WI38 (cell line): Measurements from ENCODE around the gene KCNQ4.

Experiments used
- H3K4me3 ChIP-seq: 2 replicates; pipeline ENCODE4 v1.5.1; 2011; ENCODE audit warnings: low read depth, mild to moderate bottlenecking, control low read depth, low read length
- TF ChIP-seq, protein P1 (sequence below): IDR thresholded peaks from 2 replicates; pipeline ENCODE4 v1.5.1; 2012; ENCODE audit warnings: low read depth, mild to moderate bottlenecking, control low read depth, low read length

KCNQ4 gene

DNA sequence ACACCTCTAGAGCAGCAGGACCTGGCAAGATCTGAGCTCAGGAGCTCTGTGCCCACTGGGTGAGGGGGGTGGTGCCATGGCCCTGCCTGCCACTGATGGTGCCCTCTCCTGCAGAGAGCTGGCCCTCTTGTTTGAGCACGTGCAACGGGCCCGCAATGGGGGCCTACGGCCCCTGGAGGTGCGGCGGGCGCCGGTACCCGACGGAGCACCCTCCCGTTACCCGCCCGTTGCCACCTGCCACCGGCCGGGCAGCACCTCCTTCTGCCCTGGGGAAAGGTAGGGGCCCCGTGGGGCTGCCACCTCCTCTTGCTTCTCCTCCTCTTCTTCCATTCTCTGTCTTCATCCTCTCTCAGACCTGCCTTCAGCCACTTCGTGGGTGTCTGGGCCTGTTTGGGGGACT is 40.4 kb downstream of the KCNQ4 start:
- TF ChIP-seq, protein P1, sequence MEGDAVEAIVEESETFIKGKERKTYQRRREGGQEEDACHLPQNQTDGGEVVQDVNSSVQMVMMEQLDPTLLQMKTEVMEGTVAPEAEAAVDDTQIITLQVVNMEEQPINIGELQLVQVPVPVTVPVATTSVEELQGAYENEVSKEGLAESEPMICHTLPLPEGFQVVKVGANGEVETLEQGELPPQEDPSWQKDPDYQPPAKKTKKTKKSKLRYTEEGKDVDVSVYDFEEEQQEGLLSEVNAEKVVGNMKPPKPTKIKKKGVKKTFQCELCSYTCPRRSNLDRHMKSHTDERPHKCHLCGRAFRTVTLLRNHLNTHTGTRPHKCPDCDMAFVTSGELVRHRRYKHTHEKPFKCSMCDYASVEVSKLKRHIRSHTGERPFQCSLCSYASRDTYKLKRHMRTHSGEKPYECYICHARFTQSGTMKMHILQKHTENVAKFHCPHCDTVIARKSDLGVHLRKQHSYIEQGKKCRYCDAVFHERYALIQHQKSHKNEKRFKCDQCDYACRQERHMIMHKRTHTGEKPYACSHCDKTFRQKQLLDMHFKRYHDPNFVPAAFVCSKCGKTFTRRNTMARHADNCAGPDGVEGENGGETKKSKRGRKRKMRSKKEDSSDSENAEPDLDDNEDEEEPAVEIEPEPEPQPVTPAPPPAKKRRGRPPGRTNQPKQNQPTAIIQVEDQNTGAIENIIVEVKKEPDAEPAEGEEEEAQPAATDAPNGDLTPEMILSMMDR, result no peak
- H3K4me3 ChIP-seq, result no peak overlapping the region

DNA sequence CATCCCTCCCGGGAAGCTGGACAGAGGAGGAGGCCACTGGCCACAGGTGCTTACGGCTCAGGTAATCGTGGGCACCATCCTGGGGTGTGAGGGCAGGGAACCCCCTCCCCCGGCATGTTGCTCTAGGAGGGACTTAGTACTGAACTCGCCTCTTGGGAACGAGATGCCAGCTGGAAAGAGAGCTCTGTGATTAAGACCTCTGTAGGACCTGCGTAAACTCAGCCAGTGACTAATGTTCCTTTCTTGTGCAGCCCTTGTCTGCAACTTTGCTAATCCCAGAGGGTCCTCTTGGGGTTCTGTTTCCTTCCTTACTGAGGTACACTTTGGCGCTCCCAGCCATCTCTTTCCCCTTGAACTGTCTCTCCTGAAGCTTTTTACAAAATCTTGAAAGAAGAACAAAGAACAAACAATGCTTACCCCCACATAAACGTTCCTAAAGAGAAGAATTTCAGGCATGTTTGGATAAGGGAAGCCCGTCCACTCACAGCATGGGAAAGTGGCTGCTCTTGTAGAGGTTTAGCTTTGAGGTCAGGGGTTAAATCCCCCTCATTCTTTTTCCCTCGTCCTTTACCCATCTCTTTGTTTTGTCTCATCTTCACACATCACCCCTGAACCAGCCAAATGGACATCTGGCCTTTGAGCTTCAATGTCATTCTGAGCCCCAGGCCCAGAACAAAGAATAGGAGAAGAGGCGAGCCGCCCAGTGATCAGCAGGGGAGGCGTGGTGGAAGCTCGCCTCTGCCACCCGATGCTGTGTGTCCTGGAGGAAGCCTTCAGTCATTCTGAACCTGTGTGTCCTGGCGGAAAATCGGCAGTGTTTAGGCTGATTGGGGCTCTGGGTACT is 41.2 kb downstream of the KCNQ4 start:
- H3K4me3 ChIP-seq, result no peak overlapping the region
- TF ChIP-seq, protein P1, result no peak

DNA sequence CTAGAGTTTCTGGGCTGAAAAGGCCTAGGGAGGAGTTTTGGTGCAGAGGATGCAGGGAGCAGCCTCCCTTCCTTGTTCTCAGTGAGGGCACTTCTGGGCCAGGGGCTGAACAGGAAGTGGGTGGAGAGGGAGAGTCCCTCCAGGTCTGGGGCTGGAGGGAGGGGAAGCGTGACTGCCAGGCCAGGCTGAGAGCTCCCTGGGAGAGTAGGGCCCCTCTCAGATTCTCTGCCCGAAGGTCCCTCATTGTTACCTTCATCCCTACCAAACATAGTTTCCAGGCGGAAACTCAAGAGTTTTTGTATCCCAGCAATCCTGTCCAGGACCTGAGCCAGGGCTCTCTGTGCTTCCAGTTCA is 41.8 kb downstream of the KCNQ4 start:
- TF ChIP-seq, protein P1, result no peak
- H3K4me3 ChIP-seq, result no peak overlapping the region

DNA sequence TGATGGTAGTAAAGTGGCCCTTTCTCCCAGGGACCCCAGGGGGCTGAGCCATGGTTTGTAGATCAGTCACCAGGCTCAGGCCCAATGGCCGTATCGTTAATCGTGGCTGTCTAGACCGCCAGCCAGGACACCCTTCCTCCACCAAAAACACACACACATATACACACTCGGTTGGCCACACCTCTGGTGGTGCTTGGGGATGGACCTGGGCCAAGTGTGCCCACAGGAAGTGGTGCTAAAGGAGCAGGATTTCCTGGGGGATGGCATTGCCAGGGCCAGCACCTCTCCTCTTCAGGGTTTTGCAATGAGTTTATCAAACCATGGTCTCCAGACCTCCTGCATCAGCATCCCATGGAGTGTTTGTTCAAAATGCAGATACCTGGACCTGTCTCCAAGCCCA is 42.4 kb downstream of the KCNQ4 start:
- TF ChIP-seq, protein P1, result no peak
- no peak overlapping the region for H3K4me3 ChIP-seq

DNA sequence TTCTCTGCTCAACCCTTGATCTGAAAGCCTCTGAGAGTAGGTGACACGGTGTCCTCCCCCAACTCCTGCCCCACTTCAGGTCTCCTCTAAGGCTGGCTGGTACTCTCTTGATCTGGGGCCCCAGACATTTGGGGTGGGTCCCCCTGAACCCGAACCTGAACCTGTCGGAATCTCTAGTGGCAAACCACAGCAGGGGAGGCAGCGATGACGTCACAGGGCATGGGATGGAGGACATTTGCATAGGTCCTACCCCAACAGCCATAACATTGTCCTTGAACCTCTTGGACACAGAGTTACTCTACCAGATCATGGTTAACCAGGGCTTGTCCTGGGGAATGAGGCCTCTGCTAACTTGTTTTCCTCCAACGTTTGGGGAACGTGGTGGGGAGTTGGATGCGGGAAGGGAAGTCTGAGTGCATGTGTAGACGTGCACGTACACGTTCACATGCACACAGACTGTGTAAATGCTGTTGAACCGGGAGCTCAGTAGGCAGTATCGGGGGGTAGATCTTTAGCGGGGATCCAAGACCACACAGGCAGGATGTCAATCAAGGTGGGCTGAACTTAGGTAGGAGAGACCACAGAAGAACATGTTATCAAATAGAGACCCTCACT is 46.2 kb downstream of the KCNQ4 start:
- TF ChIP-seq, protein P1, result no peak
- no peak overlapping the region for H3K4me3 ChIP-seq

DNA sequence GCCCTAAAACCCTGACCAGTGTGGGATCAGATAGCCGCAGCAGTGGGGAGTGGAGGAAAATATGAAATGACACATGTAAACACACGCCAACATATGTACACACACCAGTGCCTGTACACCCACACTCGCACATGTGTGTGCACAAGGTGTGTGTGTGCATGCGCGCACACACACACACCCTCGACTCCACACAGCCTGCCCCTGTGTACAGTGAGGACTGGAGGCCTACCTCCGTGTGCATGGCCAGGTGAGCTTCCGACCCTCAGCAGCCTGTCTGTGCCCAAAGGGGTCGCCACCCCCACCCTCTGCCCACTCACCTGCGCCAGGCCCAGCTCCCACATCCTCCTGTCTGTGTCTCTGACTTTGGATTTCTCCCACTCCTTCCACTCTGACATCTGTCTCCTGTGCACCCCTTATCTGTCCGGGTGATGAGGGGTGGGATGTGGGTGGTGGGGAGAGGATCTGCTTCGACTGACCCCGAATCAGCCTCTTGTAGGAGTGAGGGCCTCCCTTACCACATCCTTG is 46.9 kb downstream of the KCNQ4 start:
- TF ChIP-seq, protein P1, result no peak
- H3K4me3 ChIP-seq, result no peak overlapping the region
